H1 (cell line): ENCODE measurements around the gene PIGK.

Source experiments
- EZH2 ChIP-seq: fragments of 200-600 bp; sonication (generic); IDR thresholded peaks from 2 replicates; pipeline ENCODE4 v1.7.1; 2012; ENCODE audit warnings: low read depth, mild to moderate bottlenecking, moderate library complexity, low read length, inconsistent platforms; ENCODE audit not compliant: severe bottlenecking
- GTF2F1 ChIP-seq: IDR thresholded peaks from 2 replicates; pipeline ENCODE4 v1.6.1; 2012; ENCODE audit warnings: low read depth, low read length, improper control_type of control experiment, borderline replicate concordance
- JUND ChIP-seq: IDR thresholded peaks from 2 replicates; pipeline ENCODE4 v1.6.1; 2011; ENCODE audit warnings: mild to moderate bottlenecking, improper control_type of control experiment, low read length
- SIRT6 ChIP-seq: IDR thresholded peaks from one replicate; pipeline ENCODE4 v1.7.1; 2012; ENCODE audit warnings: low read length, inconsistent platforms
- TAF1 ChIP-seq: IDR thresholded peaks from 2 replicates; pipeline ENCODE4 v1.6.1; 2011; ENCODE audit warnings: mild to moderate bottlenecking, low read depth, low read length

- TF ChIP-seq GTF2F1: no peak
- no peak for TF ChIP-seq TAF1
- TF ChIP-seq JUND: no peak
- no peak for TF ChIP-seq EZH2
- no peak for TF ChIP-seq SIRT6
Observed at GRCh38 chr1:77179632-77180031, 39.6 kb downstream of the PIGK start.
